RWPE2 (cell line): ENCODE data around the gene BEAN1.

ENCODE experiments used
- ATAC-seq: fragments of 200-7000 bp; cut with Tn5 transposase; 3 replicates; pipeline ENCODE4 v1.9.1; 2021; ENCODE audit warnings: low read depth
- DNase-seq: peaks from one replicate; pipeline ENCODE4 v3.0.0-alpha.2; 2020; ENCODE audit warnings: low spot score
- H3K27ac ChIP-seq: fragments of 450-650 bp; 2 replicates; pipeline ENCODE4 v1.5.1; 2017; ENCODE audit warnings: mild to moderate bottlenecking; ENCODE audit not compliant: poor library complexity, severe bottlenecking
- H3K27me3 ChIP-seq: fragments of 250-450 bp; sonication (Bioruptor Pico); 2 replicates; pipeline ENCODE4 v1.5.1; 2021; ENCODE audit warnings: mild to moderate bottlenecking, moderate library complexity; ENCODE audit not compliant: insufficient read depth, poor library complexity, severe bottlenecking
- H3K36me3 ChIP-seq: fragments of 250-450 bp; sonication (Bioruptor Pico); 2 replicates; pipeline ENCODE4 v1.5.1; 2020; ENCODE audit warnings: low read depth, mild to moderate bottlenecking, moderate library complexity
- H3K4me1 ChIP-seq: fragments of 250-450 bp; sonication (Bioruptor Pico); 2 replicates; pipeline ENCODE4 v1.5.1; 2021; ENCODE audit warnings: mild to moderate bottlenecking, moderate library complexity; ENCODE audit not compliant: insufficient read depth, poor library complexity, severe bottlenecking
- H3K4me3 ChIP-seq: fragments of 250-450 bp; sonication (Bioruptor Pico); 2 replicates; pipeline ENCODE4 v1.5.1; 2021; ENCODE audit warnings: mild to moderate bottlenecking, moderate library complexity; ENCODE audit not compliant: severe bottlenecking
- H3K9me3 ChIP-seq: fragments of 250-450 bp; sonication (Bioruptor Pico); 2 replicates; pipeline ENCODE4 v1.5.1; 2021; ENCODE audit warnings: mild to moderate bottlenecking, moderate library complexity; ENCODE audit not compliant: severe bottlenecking
- TF ChIP-seq, protein P1 (sequence below): fragments of 450-650 bp; IDR thresholded peaks from one replicate; pipeline ENCODE4 v1.5.1; 2017; ENCODE audit warnings: mild to moderate bottlenecking, moderate library complexity; ENCODE audit not compliant: poor library complexity, severe bottlenecking

Gene BEAN1

DNA sequence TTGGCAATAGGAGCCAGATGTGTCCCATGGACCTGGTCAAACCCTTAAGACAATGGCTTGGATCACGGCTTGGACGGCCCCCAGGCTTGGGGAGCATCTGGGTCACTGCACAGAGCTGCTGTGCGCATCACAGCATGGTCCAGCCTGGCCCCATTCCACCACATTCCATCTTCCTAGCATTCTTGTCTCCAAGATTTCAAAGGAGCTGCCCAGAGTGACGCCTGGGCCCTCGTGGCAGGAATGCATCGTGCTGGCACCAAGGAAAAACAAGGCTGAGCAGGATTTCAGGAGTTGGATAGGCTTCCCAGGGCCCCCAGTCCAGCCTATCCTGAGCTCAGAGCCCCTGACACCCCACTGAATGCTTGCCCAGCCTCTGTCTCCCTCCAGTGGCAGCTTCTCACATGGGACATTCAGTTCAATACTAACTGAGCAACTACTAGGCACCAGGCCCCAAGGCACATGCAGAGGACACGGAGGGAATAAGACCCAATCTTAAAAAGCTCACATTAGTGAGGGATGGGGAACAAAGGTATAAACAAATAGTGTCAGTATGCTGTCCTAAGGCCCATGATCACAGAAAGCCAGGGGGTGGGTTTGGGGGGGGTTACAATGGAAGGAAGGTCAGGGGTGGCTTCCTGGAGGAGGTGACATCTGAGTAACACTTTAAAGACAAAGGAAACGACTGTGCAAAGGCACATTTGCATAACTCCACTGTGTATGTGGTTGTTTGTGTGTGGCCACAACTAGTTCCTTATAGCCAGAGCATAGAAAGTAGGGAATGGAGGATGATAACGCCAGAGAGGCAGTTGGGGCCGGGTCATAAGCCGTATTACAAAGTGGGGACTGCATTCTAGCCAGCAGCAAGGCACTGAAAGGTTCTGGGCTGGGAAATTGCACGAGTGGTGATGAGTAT lies 88.8 kb downstream of the BEAN1 start:
- peaks cover 46% of the 10 kb centered on the region for H3K4me1 ChIP-seq
- no peak overlapping the region for H3K4me3 ChIP-seq

GRCh38 chr16:66516509-66516807 lies 89.4 kb downstream of the BEAN1 start:
- no peaks in the 10 kb centered on the region for H3K9me3 ChIP-seq
- TF ChIP-seq, protein P1, sequence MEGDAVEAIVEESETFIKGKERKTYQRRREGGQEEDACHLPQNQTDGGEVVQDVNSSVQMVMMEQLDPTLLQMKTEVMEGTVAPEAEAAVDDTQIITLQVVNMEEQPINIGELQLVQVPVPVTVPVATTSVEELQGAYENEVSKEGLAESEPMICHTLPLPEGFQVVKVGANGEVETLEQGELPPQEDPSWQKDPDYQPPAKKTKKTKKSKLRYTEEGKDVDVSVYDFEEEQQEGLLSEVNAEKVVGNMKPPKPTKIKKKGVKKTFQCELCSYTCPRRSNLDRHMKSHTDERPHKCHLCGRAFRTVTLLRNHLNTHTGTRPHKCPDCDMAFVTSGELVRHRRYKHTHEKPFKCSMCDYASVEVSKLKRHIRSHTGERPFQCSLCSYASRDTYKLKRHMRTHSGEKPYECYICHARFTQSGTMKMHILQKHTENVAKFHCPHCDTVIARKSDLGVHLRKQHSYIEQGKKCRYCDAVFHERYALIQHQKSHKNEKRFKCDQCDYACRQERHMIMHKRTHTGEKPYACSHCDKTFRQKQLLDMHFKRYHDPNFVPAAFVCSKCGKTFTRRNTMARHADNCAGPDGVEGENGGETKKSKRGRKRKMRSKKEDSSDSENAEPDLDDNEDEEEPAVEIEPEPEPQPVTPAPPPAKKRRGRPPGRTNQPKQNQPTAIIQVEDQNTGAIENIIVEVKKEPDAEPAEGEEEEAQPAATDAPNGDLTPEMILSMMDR: no peak
- DNase-seq (no peak), ATAC-seq (peak; percentile 8)
- H3K4me3 ChIP-seq: no peak overlapping the region
- peak overlapping the region; percentile 88 for H3K27ac ChIP-seq
- H3K36me3 ChIP-seq: peaks cover 14% of the 10 kb centered on the region
- H3K4me1 ChIP-seq: peaks cover 42% of the 10 kb centered on the region
- no peaks in the 10 kb centered on the region for H3K27me3 ChIP-seq

More for the DNA sequence above, 88.8 kb downstream of the BEAN1 start:
- DNase-seq: no peak
- Histone ChIP-seq H3K27ac (peak overlapping the region; percentile 88), H3K9me3 (no peaks in the 10 kb centered on the region), H3K36me3 (peaks cover 14% of the 10 kb centered on the region), H3K27me3 (no peaks in the 10 kb centered on the region)
- TF ChIP-seq, protein P1: peak; percentile 66
- ATAC-seq: no peak

DNA sequence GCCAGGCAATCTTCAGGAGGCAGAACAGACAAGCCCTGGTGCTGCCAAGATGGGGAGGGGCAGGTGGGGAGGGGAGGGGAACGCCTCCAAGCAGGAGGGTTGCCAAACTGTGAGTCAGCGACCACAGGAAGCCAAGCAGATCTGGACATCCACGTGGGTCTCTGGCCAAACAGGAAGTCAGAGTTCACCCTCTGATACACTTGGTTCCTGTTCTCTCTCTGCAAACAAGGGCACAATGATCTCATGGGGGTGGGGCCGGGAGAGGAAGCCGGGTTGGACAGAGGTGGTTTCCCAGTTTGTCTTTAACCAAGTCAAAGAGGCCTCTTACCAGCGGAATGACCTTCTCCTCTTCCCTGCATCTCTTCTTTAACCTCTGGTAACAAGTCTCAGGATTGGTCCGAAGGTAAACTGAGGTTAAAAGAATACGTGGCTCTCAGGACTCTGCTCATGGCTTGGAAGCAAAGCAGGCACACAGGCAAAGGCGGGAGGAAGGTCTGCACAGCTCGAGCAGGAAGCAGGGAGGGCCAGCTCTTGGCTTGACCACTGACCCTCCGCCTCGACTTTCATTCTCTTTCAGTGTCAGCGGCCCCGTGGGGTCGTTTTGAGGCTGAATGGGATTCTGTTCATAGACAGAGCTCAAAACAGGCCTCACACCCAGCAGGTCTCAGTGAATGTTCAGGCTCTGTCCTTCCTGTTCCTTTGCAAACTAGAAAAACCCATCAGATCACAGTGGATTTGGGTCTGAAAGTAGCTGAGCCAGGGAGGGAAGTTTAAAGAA lies 89.9 kb downstream of the BEAN1 start:
- H3K27ac ChIP-seq: peak overlapping the region; percentile 88
- peaks cover 42% of the 10 kb centered on the region for H3K4me1 ChIP-seq

GRCh38 chr16:66517586-66518263 lies 90.6 kb downstream of the BEAN1 start:
- Histone ChIP-seq H3K27ac (peak overlapping the region; percentile 88), H3K36me3 (peaks cover 9% of the 10 kb centered on the region), H3K27me3 (no peaks in the 10 kb centered on the region), H3K4me3 (no peak overlapping the region), H3K9me3 (no peaks in the 10 kb centered on the region), H3K4me1 (peaks cover 42% of the 10 kb centered on the region)
- no peak for ATAC-seq
- TF ChIP-seq, protein P1: no peak
- no peak for DNase-seq

More for the DNA sequence above, 89.9 kb downstream of the BEAN1 start:
- no peak overlapping the region for H3K4me3 ChIP-seq
- ATAC-seq (peak; percentile 88), DNase-seq (peak; percentile 97)
- TF ChIP-seq, protein P1: no peak
- H3K9me3 ChIP-seq: no peaks in the 10 kb centered on the region
- H3K27me3 ChIP-seq: no peaks in the 10 kb centered on the region
- H3K36me3 ChIP-seq: peaks cover 14% of the 10 kb centered on the region
